Hepatocyte (in vitro differentiated cells): ENCODE results near the gene NUDT14.

Source experiments
- CTCF ChIP-seq: fragments of 200-600 bp; sonication (generic); IDR thresholded peaks from 2 replicates; pipeline ENCODE4 v1.5.1; 2016; ENCODE audit warnings: antibody characterized with exemption, mild to moderate bottlenecking; ENCODE audit not compliant: poor library complexity
- EZH2 ChIP-seq: fragments of 200-600 bp; sonication (generic); IDR thresholded peaks from 2 replicates; pipeline ENCODE4 v1.6.1; 2016; ENCODE audit warnings: antibody characterized with exemption, mild to moderate bottlenecking, borderline replicate concordance
- EZH2phosphoT487 ChIP-seq: fragments of 200-600 bp; sonication (generic); IDR thresholded peaks from one replicate; pipeline ENCODE4 v1.6.1; 2018; ENCODE audit warnings: antibody characterized with exemption, mild to moderate bottlenecking, low read depth, moderate library complexity; ENCODE audit not compliant: unreplicated experiment, severe bottlenecking

- no peak for TF ChIP-seq EZH2
- no peak for TF ChIP-seq CTCF
- no peak for TF ChIP-seq EZH2phosphoT487
Observed at GRCh38 chr14:105217774-105218173, 36.7 kb upstream of the NUDT14 start.
